Measurements from ENCODE around the gene MBNL1. TPM values are rescaled to one million over a fixed set of nuclear protein-coding genes. Genes with fewer than 3 reads are reported as not detected.

Gene MBNL1
- total RNA-seq, 1 donor from 2014 or later = 172 TPM

DNA sequence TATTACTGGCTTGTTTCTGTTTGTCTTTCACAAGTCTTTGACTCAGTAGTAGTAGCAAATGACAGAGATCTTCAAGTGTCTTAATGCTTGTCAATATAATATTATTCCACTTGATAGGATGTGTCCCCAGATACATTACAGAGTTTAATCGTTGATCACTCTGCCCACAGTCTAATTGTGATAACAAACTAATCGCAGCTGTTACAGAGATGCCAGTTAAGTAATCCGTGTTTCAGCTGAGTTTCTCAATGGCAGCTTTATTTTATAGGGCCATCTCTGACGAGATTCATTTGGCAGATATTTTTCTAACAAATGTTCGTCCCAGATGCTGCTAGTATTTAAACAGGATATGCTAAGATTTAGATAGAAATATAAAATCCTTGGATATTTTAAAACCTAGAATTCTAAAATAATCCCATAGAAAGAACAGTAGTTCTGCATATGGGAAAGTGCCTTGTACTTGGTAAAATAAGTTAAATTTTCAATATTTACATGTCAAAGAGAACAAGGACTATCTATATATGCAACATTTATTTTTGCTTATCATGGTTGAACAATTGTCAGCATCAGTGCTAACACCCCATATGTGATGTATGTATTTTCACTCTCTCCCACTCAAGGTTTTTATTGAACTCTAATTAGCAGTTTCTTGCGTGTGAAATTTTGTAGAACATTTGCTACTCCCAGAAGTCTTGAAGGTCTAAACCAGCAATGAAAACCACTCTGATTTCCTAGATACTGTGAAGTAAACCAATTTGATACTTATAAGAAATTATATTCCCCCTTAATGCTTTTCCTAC is 185.5 kb downstream of the MBNL1 start:
- no peak overlapping the region for H3K27ac ChIP-seq (replicated peaks)
- intact Hi-C loops (cut with micrococcal nuclease) = no loop called here
- peaks cover 32% of the 10 kb centered on the region for H3K4me1 ChIP-seq

DNA sequence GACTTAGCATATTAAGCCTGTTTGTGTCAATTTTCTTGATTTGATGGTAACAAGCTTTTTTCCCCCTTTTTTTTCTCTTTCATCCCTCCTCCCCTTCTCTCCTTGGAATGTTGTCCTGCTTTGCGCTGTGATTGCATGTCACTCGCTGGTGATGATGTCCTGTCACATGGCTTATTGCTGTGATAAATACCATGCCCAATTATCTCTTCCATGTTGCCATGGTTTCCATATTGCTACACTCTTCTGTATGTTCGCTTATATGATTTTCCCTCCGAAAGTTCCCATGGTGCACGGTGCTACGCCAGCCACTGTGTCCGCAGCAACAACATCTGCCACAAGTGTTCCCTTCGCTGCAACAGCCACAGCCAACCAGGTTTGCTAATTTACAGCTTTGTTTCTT is 187.3 kb downstream of the MBNL1 start:
- Histone ChIP-seq H3K9me3 (replicated peaks) (no peaks in the 10 kb centered on the region), H3K27me3 (ENCODE audit: low read depth) (no peaks in the 10 kb centered on the region), H3K4me3 (no peak overlapping the region), H3K36me3 (peaks cover 67% of the 10 kb centered on the region), H3K27ac (replicated peaks) (no peak overlapping the region), H3K4me1 (peaks cover 37% of the 10 kb centered on the region)
- TF ChIP-seq CTCF (IDR thresholded peaks at IDR 0.05; ENCODE audit: borderline replicate concordance) = no peak
- intact Hi-C loops (cut with micrococcal nuclease) = no loop called here
- no peak for DNase-seq

More for the DNA sequence above, 185.5 kb downstream of the MBNL1 start:
- DNase-seq = no peak
- H3K36me3 ChIP-seq = peaks cover 66% of the 10 kb centered on the region
- H3K27me3 ChIP-seq (ENCODE audit: low read depth) = no peaks in the 10 kb centered on the region
- no peak overlapping the region for H3K4me3 ChIP-seq
- H3K9me3 ChIP-seq (replicated peaks) = no peaks in the 10 kb centered on the region
- TF ChIP-seq CTCF (IDR thresholded peaks at IDR 0.05; ENCODE audit: borderline replicate concordance) = no peak

DNA sequence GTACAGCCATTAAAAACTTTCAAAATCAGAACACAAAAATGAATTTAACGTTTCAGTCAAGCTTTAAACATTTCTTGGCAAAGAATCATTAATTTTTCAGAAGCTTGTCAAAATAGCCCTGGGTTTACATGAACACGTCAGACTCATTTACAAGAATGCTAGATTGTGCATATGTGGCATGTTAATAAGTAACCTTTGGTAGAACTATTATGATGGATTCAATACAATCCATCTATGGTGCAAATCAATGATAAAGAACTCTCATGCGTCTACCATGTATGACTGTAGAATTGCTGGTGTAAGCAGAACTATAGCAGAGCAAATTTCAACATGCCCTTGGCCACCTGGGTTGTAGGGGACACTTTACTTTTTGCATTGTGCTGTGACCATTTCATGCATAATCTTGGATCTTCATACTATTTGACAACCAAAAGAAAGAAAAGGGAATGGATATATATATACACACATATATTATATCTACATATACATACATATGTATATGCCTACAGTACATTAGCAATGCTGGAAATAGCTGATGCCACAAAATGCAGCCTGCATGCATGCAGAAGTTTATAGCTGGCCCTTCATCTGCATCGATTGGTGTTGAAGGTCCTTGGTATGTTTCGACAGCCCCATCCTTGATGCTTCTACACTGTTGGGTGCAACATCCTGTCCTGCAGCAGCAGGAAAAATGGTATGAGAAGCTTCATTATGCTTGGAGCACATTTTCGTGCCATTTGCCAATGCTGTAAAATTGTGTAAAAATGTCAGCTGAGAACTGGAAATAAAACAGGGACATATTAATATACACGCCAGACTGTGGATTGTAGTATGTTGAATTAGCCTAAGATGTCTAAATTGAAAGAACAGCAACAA is 189.0 kb downstream of the MBNL1 start:
- peaks cover 55% of the 10 kb centered on the region for H3K36me3 ChIP-seq
- TF ChIP-seq CTCF (IDR thresholded peaks at IDR 0.05; ENCODE audit: borderline replicate concordance) = no peak
- H3K4me1 ChIP-seq = peaks cover 32% of the 10 kb centered on the region
- no peak for DNase-seq
- H3K4me3 ChIP-seq = no peak overlapping the region
- no peak overlapping the region for H3K27ac ChIP-seq (replicated peaks)
- intact Hi-C loops (cut with micrococcal nuclease) = no loop called here
- no peaks in the 10 kb centered on the region for H3K27me3 ChIP-seq (ENCODE audit: low read depth)
- H3K9me3 ChIP-seq (replicated peaks) = no peaks in the 10 kb centered on the region

GRCh38 chr3:152458376-152459117 is 189.8 kb downstream of the MBNL1 start:
- intact Hi-C loops (cut with micrococcal nuclease) = no loop called here
- Histone ChIP-seq H3K36me3 (peaks cover 63% of the 10 kb centered on the region), H3K4me3 (no peak overlapping the region), H3K27ac (replicated peaks) (no peak overlapping the region), H3K27me3 (ENCODE audit: low read depth) (no peaks in the 10 kb centered on the region), H3K9me3 (replicated peaks) (no peaks in the 10 kb centered on the region), H3K4me1 (peaks cover 35% of the 10 kb centered on the region)
- no peak for TF ChIP-seq CTCF (IDR thresholded peaks at IDR 0.05; ENCODE audit: borderline replicate concordance)
- DNase-seq = no peak

GRCh38 chr3:152459118-152459515 is 190.4 kb downstream of the MBNL1 start:
- Histone ChIP-seq H3K27ac (replicated peaks) (no peak overlapping the region), H3K36me3 (peaks cover 65% of the 10 kb centered on the region)

More at GRCh38 chr3:152459118-152459515, 190.4 kb downstream of the MBNL1 start:
- intact Hi-C loops (cut with micrococcal nuclease) = no loop called here
- no peak for DNase-seq
- Histone ChIP-seq H3K4me3 (no peak overlapping the region), H3K27me3 (ENCODE audit: low read depth) (no peaks in the 10 kb centered on the region), H3K9me3 (replicated peaks) (no peaks in the 10 kb centered on the region), H3K4me1 (peaks cover 35% of the 10 kb centered on the region)
- no peak for TF ChIP-seq CTCF (IDR thresholded peaks at IDR 0.05; ENCODE audit: borderline replicate concordance)
